KMS-11 (cell line): ENCODE data around the gene PALLD.

Experiments
- H2AFZ ChIP-seq: fragments of 200-600 bp; sonication (generic); 2 replicates; pipeline ENCODE4 v1.6.1; 2016; ENCODE audit warnings: antibody characterized with exemption, mixed run types, low read depth
- H3K27ac ChIP-seq: fragments of 200-600 bp; sonication (generic); 2 replicates; pipeline ENCODE4 v1.6.1; 2016; ENCODE audit warnings: mild to moderate bottlenecking, mixed run types
- H3K27me3 ChIP-seq: fragments of 200-600 bp; sonication (generic); 2 replicates; pipeline ENCODE4 v1.6.1; 2017; ENCODE audit warnings: mild to moderate bottlenecking, low read depth, mixed run types, moderate library complexity; ENCODE audit not compliant: insufficient read depth
- H3K36me3 ChIP-seq: fragments of 200-600 bp; sonication (generic); 2 replicates; pipeline ENCODE4 v1.6.1; 2017; ENCODE audit warnings: mild to moderate bottlenecking, mixed run types; ENCODE audit not compliant: insufficient read depth
- H3K4me1 ChIP-seq: fragments of 200-600 bp; sonication (generic); 2 replicates; pipeline ENCODE4 v1.6.1; 2016; ENCODE audit warnings: mild to moderate bottlenecking, low read depth, mixed run types; ENCODE audit not compliant: poor library complexity, severe bottlenecking
- H3K4me2 ChIP-seq: fragments of 200-600 bp; sonication (generic); 2 replicates; pipeline ENCODE4 v1.7.0; 2016; ENCODE audit warnings: mild to moderate bottlenecking, mixed run types
- H3K4me3 ChIP-seq: fragments of 200-600 bp; sonication (generic); IDR thresholded peaks from 2 replicates; pipeline ENCODE4 v1.6.1; 2017; ENCODE audit warnings: low read depth, low read length, mixed read lengths; ENCODE audit not compliant: insufficient read depth
- H3K79me2 ChIP-seq: fragments of 200-600 bp; sonication (generic); 2 replicates; pipeline ENCODE4 v1.6.1; 2016; ENCODE audit warnings: low read depth, mixed run types; ENCODE audit not compliant: insufficient read depth
- H3K9ac ChIP-seq: fragments of 200-600 bp; sonication (generic); 2 replicates; pipeline ENCODE4 v1.6.1; 2016; ENCODE audit warnings: mild to moderate bottlenecking, mixed run types
- H4K20me1 ChIP-seq: fragments of 200-600 bp; sonication (generic); 2 replicates; pipeline ENCODE4 v1.6.1; 2016; ENCODE audit warnings: mild to moderate bottlenecking, mixed run types; ENCODE audit not compliant: insufficient read depth
- TF ChIP-seq, protein P1 (sequence below): fragments of 200-600 bp; sonication (generic); conservative IDR thresholded peaks from 2 replicates; pipeline ENCODE4 v1.6.1; 2017; ENCODE audit warnings: low read depth, mild to moderate bottlenecking, antibody characterized with exemption, low read length, moderate library complexity, mixed read lengths

PALLD gene

DNA sequence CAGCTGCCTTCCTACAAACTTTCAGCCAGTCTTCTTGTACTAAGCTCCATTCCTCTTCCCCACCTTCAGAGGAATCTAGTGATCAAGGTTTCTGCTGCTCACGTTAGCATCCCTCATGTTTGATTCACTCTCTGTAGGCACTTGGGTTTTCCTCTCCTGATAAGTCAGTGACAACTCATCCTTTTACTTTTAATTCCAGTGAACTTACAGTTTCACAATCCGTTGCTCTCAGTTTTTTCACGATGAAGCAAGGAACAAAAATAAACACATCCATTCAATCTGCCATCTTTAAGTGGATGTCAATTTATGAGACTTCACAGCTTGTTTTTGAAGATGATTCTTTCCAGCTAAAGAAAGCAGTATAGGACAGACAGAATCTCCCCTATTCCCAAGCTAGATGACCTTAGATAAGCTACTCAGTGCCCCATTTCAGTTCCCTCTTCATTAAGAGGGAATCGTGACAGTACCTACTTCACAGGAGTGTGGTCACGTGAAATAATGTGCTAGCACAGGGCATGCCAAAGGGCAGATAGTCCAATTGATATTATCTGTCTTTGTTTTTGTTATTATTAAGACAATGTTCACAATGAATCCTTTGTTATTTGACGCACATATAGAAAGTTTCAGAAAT lies 234.3 kb downstream of the PALLD start:
- TF ChIP-seq, protein P1, sequence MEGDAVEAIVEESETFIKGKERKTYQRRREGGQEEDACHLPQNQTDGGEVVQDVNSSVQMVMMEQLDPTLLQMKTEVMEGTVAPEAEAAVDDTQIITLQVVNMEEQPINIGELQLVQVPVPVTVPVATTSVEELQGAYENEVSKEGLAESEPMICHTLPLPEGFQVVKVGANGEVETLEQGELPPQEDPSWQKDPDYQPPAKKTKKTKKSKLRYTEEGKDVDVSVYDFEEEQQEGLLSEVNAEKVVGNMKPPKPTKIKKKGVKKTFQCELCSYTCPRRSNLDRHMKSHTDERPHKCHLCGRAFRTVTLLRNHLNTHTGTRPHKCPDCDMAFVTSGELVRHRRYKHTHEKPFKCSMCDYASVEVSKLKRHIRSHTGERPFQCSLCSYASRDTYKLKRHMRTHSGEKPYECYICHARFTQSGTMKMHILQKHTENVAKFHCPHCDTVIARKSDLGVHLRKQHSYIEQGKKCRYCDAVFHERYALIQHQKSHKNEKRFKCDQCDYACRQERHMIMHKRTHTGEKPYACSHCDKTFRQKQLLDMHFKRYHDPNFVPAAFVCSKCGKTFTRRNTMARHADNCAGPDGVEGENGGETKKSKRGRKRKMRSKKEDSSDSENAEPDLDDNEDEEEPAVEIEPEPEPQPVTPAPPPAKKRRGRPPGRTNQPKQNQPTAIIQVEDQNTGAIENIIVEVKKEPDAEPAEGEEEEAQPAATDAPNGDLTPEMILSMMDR: no peak
- H3K27ac ChIP-seq: no peak overlapping the region
- no peaks in the 10 kb centered on the region for H3K79me2 ChIP-seq
- H3K4me3 ChIP-seq: no peak overlapping the region
- peaks cover 5% of the 10 kb centered on the region for H3K4me1 ChIP-seq
- no peaks in the 10 kb centered on the region for H3K27me3 ChIP-seq
- no peaks in the 10 kb centered on the region for H4K20me1 ChIP-seq
- H3K4me2 ChIP-seq: no peak overlapping the region
- no peak overlapping the region; the same call in 1 of the 2 replicates for H2AFZ ChIP-seq
- no peak overlapping the region for H3K9ac ChIP-seq
- H3K36me3 ChIP-seq: no peaks in the 10 kb centered on the region

DNA sequence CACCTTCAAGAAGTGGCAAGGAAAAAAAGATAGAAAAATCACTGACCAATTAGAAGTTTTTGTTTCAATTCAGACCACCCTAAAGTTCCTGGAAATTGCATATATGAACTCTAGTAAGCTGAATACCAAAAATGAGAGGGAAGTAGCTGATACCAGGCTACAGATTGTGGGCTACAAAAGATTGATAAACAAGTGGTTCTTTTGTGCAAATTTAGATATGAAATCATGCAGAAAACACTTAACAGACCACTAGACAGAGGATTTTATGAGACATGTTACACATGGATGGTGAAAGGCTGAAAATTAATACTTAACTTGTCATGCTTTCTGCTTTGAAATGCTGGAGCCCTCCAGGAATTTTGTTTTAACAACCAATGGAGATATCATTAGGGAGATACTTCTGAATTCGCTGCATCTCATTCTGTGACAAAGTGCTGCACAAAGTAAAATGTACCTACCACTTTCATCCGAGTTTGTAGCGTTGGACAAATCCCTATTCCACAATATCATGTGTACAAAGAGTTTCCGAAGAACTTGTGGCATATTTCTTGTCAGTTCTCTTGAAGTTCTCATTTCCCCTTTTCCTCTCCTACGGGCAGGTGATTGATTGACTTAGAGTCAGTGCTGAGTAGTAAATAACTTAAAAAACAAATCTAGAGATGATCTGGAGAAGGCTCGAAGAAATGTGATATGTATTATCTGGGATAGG lies 235.0 kb downstream of the PALLD start:
- Histone ChIP-seq H3K4me3 (no peak overlapping the region), H3K9ac (no peak overlapping the region), H3K36me3 (no peaks in the 10 kb centered on the region), H3K4me1 (peaks cover 11% of the 10 kb centered on the region), H3K4me2 (no peak overlapping the region), H3K79me2 (no peaks in the 10 kb centered on the region), H2AFZ (no peak overlapping the region), H3K27me3 (no peaks in the 10 kb centered on the region), H3K27ac (no peak overlapping the region), H4K20me1 (no peaks in the 10 kb centered on the region)
- TF ChIP-seq, protein P1: no peak

DNA sequence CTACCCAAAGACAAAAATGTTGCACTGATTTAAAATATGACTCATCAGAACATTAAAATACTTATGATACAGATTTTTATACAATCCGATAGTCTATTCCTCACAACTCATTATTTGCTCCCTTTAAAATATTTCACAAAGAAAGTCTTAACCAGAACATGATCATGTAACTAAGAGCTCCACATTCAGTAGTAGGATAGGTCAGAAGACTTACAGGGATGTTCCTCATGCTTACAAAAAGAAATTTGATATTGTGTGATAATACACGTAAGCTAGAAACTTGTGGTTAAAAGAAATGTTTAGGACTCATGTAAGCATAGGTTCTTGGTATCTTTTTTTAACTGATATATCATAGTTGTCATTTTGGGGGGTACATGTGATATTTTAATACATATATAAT lies 235.9 kb downstream of the PALLD start:
- H3K36me3 ChIP-seq: no peaks in the 10 kb centered on the region
- no peaks in the 10 kb centered on the region for H3K79me2 ChIP-seq
- H3K4me2 ChIP-seq: no peak overlapping the region
- H3K4me3 ChIP-seq: no peak overlapping the region
- no peak overlapping the region for H3K9ac ChIP-seq
- TF ChIP-seq, protein P1: no peak
- H3K27me3 ChIP-seq: no peaks in the 10 kb centered on the region
- H3K27ac ChIP-seq: no peak overlapping the region
- peaks cover 19% of the 10 kb centered on the region for H3K4me1 ChIP-seq
- no peak overlapping the region for H2AFZ ChIP-seq
- H4K20me1 ChIP-seq: no peaks in the 10 kb centered on the region

DNA sequence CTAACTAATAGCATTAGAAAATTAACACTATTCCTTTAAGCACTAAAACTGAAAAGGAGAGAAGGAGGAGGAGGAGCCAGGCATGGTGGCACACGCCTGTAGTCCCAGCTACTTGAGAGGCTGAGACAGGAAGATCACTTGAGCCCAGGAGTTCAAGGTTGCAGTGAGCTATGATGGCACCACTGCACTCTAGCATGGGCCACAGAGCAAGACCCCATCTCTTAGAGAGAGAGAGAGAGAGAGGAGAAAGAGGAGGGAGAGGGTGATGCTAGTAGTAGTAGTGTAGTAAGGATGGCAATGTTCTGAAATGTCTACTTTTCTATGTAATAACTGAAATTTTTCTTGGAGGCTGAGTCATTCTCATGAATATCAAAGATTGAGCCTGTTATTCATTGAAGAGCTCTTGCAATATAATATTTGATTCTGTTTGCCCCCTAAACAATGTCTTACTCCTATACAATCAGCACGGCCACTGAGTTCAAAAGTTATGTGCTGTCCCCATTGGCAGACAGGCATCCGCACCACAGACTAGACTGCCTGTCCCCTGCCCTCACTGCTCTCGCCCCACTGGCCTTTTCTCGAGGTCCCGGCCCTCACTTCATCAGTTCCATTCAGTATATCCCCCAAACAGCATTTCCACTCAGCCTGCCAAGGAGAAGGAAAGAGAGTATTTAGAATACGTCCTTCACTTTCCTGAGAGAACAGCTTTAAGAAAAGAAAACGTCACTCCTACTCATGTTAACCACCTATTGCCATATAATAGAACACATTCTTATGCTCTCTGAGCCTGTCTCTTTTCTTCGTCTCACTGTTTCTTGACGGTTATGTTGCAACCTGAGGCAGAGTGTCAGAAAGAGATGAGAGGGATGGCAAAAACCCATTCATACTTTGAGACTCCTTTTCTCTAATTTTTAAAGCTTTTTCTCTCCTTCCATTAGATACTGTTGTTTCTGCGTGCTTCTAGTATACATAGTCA lies 238.1 kb downstream of the PALLD start:
- Histone ChIP-seq H3K27ac (no peak overlapping the region), H3K4me1 (peaks cover 31% of the 10 kb centered on the region), H3K4me3 (no peak overlapping the region), H3K36me3 (no peaks in the 10 kb centered on the region), H3K79me2 (no peaks in the 10 kb centered on the region), H3K9ac (no peak overlapping the region), H4K20me1 (no peaks in the 10 kb centered on the region), H3K27me3 (no peaks in the 10 kb centered on the region), H2AFZ (no peak overlapping the region), H3K4me2 (no peak overlapping the region)
- TF ChIP-seq, protein P1: no peak
